Stimulated activated naive B cell treated with anti-CD40 and anti-IgM and Interleukin-4, amounts not matched to agents 10 μg/mL and 1 μg/mL and 100 μg/mL, for 72 hours (primary cell): ENCODE data around the gene CTNNA1.
A peak's percentile ranks its signal among the peaks of the same experiment; 100 is the strongest.
"Not testable (repeated sequence)": the region's sequence is repeated elsewhere in the genome, so short reads cannot be mapped to it uniquely, and the experiment has no call there.

Source experiments
- ATAC-seq, 2 donors: fragments of 150-1000 bp; cut with Tn5 transposase; replicated peaks; 2 replicates each; pipeline ENCODE4 v1.10.0; 2021; ENCODE audit warnings: moderate library complexity in 1 of 2
- DNase-seq: peaks from one replicate; pipeline ENCODE4 v3.0.0; 2021
- H3K27ac Mint-ChIP-seq: one replicate; pipeline ENCODE4 v1.8.0; 2022; ENCODE audit warnings: mild to moderate bottlenecking, mixed read lengths
- H3K27me3 Mint-ChIP-seq, 2 donors: one replicate each; pipeline ENCODE4 v1.8.0; 2022; ENCODE audit warnings: mixed read lengths in 2 of 2
- H3K36me3 Mint-ChIP-seq, 2 donors: one replicate each; pipeline ENCODE4 v1.8.0; 2022; ENCODE audit warnings: mixed read lengths in 2 of 2, mild to moderate bottlenecking in 1 of 2
- H3K4me1 Mint-ChIP-seq, 2 donors: one replicate each; pipeline ENCODE4 v1.8.0; 2022; ENCODE audit warnings: mixed read lengths in 2 of 2, mild to moderate bottlenecking in 1 of 2
- H3K4me3 Mint-ChIP-seq, 2 donors: one replicate each; pipeline ENCODE4 v1.8.0; 2022; ENCODE audit warnings: mild to moderate bottlenecking in 2 of 2, mixed read lengths in 2 of 2, moderate library complexity in 1 of 2
- H3K9me3 Mint-ChIP-seq, 2 donors: one replicate each; pipeline ENCODE4 v1.8.0; 2022; ENCODE audit warnings: mixed read lengths in 2 of 2, mild to moderate bottlenecking in 1 of 2

CTNNA1 gene

DNA sequence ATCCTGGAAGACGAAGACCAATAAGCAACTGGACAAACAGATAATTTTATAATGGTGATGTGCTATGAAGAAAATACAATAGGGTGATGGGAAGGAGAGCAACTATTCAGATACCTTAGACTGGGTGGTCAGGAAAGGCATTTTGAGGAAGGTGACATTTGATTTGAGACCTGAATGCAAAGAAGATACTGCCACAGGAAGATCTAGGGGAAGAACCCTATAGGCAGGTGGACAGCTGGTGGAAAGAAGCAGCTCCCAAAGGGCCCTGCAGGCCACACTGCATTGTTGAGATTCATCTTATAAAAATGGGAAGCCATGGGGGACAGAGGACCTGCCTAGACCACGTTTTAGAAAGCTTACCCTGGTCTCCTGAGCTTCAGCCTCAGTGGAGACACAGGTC, 19.7 kb upstream of the CTNNA1 start:
- DNase-seq (no peak), ATAC-seq (peak; percentile 74 to 81)
- H3K4me3 Mint-ChIP-seq = peak overlapping the region in 1 of 2 donors; percentile 29
- H3K9me3 Mint-ChIP-seq = peaks cover 3 to 4% of the 10 kb centered on the region in 2 donors
- peaks cover 7 to 8% of the 10 kb centered on the region in 2 donors for H3K27me3 Mint-ChIP-seq
- no peak overlapping the region for H3K27ac Mint-ChIP-seq
- peaks cover 0 to 4% of the 10 kb centered on the region in 2 donors for H3K36me3 Mint-ChIP-seq
- peaks cover 11 to 26% of the 10 kb centered on the region in 2 donors for H3K4me1 Mint-ChIP-seq

DNA sequence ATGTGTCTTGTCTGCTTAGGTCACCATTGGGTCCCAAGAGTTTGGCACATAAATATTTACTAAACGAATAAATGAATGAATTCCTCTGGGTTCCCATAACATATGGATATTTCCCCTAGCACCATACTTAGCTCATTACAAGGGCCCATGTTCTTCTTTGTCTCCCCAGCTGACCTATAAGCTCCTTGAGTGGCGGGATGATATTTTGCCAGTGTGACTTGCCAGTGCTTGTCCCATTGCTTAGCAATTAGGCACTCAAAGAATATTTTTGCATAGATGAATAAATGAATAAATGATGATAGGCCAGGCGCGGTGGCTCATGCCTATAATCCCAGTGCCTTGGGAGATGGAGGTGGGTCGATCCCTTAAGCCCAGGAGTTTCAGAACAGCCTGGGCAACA, 16.9 kb upstream of the CTNNA1 start:
- Mint-ChIP-seq H3K27me3 (peaks cover 5 to 13% of the 10 kb centered on the region in 2 donors), H3K36me3 (peaks cover 0 to 4% of the 10 kb centered on the region in 2 donors), H3K4me3 (no peak overlapping the region), H3K27ac (no peak overlapping the region), H3K9me3 (peaks cover 3 to 4% of the 10 kb centered on the region in 2 donors), H3K4me1 (peaks cover 15 to 43% of the 10 kb centered on the region in 2 donors)
- no peak for DNase-seq
- no peak for ATAC-seq

DNA sequence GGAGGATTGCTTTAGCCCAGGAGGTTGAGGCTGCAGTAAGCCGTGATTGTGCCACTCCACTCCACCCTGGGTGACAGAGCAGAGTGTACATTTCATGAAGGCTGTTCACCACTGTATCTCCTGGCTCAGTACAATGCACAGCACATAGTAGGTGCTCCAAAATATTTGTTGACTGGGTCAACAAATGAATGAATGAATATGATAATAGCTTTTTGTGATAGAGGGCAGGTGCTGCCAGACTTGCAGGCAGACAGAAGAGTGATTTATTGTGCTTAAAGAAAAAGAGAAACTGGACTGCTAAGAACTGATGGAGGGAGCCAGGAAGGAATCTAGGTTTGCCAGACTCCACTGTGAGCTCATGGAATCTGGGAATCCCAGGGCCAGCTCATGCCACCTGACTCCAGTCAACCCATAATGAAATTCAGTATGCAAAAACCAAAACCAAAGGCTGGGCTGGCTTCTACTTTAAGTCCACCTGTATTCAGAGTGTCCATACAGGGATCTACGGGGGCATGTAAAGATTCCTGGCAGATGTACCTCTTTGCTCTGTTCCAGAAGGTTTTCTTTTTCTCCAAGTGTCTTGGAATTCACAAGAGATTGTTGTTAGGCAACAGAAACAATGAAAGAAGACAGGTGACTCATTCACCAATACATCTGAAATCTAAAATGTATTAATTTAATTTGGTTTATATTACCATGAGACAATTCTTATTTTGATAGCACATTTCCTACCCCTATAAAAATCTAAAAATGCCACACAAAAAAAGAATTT, 15.5 kb upstream of the CTNNA1 start:
- ATAC-seq (no peak), DNase-seq (no peak)
- Mint-ChIP-seq H3K36me3 (peaks cover 0 to 4% of the 10 kb centered on the region in 2 donors), H3K4me1 (peaks cover 20 to 56% of the 10 kb centered on the region in 2 donors), H3K27ac (peak overlapping the region; percentile 88), H3K4me3 (no peak overlapping the region), H3K9me3 (peaks cover 3 to 4% of the 10 kb centered on the region in 2 donors), H3K27me3 (peaks cover 5 to 13% of the 10 kb centered on the region in 2 donors)

DNA sequence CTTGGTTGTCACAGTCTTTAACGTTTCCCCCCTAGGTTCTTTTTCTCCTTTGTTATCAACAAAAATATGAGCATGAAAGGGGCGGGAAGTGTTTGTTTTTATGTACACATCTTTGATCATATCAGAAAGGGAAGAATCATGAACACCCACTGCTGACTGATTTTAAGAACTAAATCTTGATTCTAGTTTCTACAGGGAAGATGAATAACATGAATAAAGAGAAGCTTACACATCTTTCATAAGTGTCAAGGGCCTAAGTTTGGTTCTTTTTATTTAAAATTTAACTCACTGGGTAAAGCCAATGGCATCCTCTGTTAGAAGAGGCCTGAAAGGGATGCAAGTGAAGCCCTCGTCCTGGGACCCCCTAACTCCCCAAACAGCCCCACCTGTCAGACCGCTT, 14.8 kb upstream of the CTNNA1 start:
- H3K4me1 Mint-ChIP-seq = peaks cover 17 to 53% of the 10 kb centered on the region in 2 donors
- H3K4me3 Mint-ChIP-seq = no peak overlapping the region
- H3K36me3 Mint-ChIP-seq = peaks cover 0 to 4% of the 10 kb centered on the region in 2 donors
- DNase-seq (no peak), ATAC-seq (no peak)
- H3K27me3 Mint-ChIP-seq = peaks cover 5 to 13% of the 10 kb centered on the region in 2 donors
- peak overlapping the region; percentile 88 for H3K27ac Mint-ChIP-seq
- peaks cover 3 to 4% of the 10 kb centered on the region in 2 donors for H3K9me3 Mint-ChIP-seq

DNA sequence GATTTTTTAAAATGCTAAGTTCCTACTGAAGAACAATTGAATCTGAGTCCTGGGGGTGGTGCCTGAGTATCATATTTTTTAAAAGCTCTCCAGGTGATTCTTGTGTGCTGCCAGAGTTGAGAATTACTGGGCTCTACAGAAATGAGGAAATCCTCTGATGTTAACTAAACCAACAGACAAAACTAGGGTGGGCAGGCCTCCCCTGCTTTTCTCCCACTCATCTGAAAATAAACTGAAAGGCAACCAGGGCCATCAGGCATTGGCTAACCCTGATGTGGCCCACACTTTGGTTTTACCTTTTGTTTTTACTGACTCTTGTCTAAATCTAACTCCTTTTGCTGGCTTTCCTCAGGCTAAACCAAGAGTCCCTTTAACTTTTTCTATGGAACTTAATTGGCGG, 13.3 kb upstream of the CTNNA1 start:
- Mint-ChIP-seq H3K4me1 (peaks cover 15 to 45% of the 10 kb centered on the region in 2 donors), H3K4me3 (no peak overlapping the region), H3K9me3 (peaks cover 3 to 4% of the 10 kb centered on the region in 2 donors), H3K27ac (no peak overlapping the region), H3K36me3 (peaks cover 0 to 4% of the 10 kb centered on the region in 2 donors), H3K27me3 (peaks cover 5 to 13% of the 10 kb centered on the region in 2 donors)
- no peak for ATAC-seq
- no peak for DNase-seq

DNA sequence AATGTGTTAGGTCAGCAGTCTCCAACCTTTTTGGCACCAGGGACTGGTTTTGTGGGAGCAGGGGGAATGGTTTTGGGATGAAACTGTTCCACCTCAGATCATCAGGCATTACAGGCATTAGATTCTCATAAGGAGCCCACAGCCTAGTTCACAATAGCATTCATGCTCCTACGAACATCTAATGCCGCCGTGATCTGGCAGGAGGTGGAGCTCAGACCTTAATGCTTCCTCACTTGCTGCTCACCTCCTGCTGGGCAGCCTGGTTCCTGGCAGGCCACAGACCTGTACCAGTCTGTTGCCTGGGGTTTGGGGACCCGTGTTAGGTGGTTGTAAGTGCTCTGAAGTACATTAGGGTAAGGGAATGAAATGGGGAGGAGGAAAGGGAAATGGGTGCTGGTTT, 9.7 kb upstream of the CTNNA1 start:
- H3K9me3 Mint-ChIP-seq = peaks cover 0 to 1% of the 10 kb centered on the region in 2 donors
- H3K27ac Mint-ChIP-seq = no peak overlapping the region
- no peak for DNase-seq
- no peaks in the 10 kb centered on the region for H3K36me3 Mint-ChIP-seq
- ATAC-seq = no peak
- H3K4me3 Mint-ChIP-seq = no peak overlapping the region
- peaks cover 0 to 5% of the 10 kb centered on the region in 2 donors for H3K27me3 Mint-ChIP-seq
- peaks cover 13 to 37% of the 10 kb centered on the region in 2 donors for H3K4me1 Mint-ChIP-seq

DNA sequence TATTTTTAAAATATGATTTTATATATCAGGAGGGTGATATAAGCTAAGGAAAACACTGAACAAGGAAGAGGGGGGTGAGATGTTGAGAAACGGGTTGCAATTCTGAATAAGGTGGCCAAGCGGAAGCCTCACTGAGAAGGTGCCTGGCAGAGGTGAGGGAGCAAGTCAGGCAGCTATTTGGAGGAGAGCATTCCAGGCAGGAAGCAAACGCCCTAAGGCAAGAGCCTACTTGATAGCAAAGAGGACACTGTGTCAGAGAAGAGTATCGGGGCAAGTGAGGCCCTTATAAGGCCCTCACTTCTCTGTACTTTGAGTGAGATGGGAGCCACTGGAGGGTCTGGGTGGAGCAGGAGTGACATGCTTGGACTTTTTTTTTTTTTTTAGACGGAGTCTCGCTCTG, 8.0 kb upstream of the CTNNA1 start:
- Mint-ChIP-seq H3K36me3 (no peaks in the 10 kb centered on the region), H3K4me3 (no peak overlapping the region), H3K27ac (no peak overlapping the region), H3K4me1 (peaks cover 14 to 33% of the 10 kb centered on the region in 2 donors), H3K27me3 (no peaks in the 10 kb centered on the region), H3K9me3 (peaks cover 0 to 1% of the 10 kb centered on the region in 2 donors)
- no peak for ATAC-seq
- no peak for DNase-seq

DNA sequence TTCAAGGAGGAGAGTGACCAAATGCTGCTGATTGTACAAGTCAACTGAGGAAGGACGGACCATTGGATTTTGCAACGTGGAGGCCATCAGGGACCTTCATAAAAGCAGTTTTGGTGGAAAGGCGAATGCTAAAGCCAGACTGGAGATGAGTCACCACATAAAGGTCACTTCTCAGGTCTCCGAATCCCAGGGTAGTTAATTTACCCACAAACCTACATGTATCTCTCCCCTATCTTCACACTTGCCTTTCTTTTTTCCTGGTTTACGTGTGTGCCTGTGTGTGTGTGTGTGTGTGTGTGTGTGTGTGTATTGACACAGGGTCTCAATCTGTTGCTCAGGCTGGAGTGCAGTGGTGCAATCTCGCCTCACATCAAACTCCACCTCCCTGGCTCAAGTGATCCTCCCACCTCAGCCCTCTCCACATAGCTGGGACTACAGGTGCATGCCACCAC, 4.6 kb upstream of the CTNNA1 start:
- Mint-ChIP-seq H3K27ac (no peak overlapping the region), H3K36me3 (no peaks in the 10 kb centered on the region), H3K9me3 (peaks cover 0 to 1% of the 10 kb centered on the region in 2 donors), H3K4me3 (no peak overlapping the region), H3K4me1 (peaks cover 4 to 20% of the 10 kb centered on the region in 2 donors), H3K27me3 (no peaks in the 10 kb centered on the region)
- no peak for ATAC-seq
- DNase-seq = no peak

DNA sequence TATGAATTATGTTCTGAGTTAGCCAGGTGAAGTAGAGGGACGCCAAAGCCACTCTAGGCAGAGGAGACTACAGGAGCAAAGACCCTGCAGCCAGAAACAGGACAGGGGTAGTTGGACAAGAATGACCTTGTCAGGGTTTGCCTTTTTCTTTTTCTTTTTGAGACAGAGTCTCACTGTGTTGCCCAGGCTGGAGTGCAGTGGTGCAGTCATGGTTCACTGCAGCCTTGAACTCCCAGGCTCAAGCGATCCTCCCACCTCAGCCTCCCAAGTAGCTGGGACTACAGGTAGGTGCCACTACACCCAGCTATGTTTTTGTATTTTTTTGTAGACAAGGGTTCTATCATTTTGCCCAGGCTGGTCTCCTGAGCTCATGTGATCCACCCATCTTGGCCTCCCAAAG, 1.9 kb upstream of the CTNNA1 start:
- DNase-seq, H3K27me3 Mint-ChIP-seq, H3K4me3 Mint-ChIP-seq, ATAC-seq, H3K27ac Mint-ChIP-seq, H3K9me3 Mint-ChIP-seq: not testable (repeated sequence)
- H3K4me1 Mint-ChIP-seq = peaks cover 19 to 41% of the 10 kb centered on the region in 2 donors
- H3K36me3 Mint-ChIP-seq = peaks cover 12 to 18% of the 10 kb centered on the region in 2 donors

DNA sequence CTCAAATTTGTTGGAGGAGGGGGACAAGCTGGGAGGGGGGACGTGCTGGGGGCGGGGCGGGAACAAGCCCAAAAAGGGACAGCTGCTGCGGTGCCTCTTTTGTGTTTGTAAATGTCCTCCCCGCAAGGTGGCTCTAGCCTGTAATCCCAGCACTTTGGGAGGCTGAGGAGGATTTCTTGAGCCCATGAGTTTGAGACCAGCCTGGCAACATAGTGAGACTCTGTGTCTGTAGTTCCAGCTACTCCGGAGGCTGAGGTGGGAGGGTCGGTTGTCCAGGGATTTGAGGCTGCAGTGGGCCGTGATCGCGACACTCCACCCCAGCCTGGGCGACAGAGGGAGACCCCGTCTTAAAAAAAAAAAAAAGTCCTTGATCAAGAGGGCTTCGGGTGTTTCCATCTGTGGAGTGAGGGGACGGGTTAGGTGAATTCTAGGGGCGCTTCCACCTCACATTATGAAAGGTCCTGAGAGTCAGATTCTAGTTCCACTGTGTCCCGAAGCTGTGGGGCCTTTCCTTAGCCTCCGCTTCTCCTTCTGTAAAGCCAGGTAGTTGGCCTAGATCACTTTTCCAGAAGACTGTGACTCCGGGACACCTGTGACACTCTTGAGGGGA, 779 bp upstream of the CTNNA1 start:
- H3K27me3 Mint-ChIP-seq = no peaks in the 10 kb centered on the region
- DNase-seq (no peak), ATAC-seq (no peak)
- H3K4me3 Mint-ChIP-seq = peak overlapping the region; percentile 78 to 83
- peak overlapping the region; percentile 56 for H3K27ac Mint-ChIP-seq
- H3K4me1 Mint-ChIP-seq = peaks cover 26 to 51% of the 10 kb centered on the region in 2 donors
- peaks cover under 1 to 5% of the 10 kb centered on the region in 2 donors for H3K9me3 Mint-ChIP-seq
- peaks cover 21 to 29% of the 10 kb centered on the region in 2 donors for H3K36me3 Mint-ChIP-seq

DNA sequence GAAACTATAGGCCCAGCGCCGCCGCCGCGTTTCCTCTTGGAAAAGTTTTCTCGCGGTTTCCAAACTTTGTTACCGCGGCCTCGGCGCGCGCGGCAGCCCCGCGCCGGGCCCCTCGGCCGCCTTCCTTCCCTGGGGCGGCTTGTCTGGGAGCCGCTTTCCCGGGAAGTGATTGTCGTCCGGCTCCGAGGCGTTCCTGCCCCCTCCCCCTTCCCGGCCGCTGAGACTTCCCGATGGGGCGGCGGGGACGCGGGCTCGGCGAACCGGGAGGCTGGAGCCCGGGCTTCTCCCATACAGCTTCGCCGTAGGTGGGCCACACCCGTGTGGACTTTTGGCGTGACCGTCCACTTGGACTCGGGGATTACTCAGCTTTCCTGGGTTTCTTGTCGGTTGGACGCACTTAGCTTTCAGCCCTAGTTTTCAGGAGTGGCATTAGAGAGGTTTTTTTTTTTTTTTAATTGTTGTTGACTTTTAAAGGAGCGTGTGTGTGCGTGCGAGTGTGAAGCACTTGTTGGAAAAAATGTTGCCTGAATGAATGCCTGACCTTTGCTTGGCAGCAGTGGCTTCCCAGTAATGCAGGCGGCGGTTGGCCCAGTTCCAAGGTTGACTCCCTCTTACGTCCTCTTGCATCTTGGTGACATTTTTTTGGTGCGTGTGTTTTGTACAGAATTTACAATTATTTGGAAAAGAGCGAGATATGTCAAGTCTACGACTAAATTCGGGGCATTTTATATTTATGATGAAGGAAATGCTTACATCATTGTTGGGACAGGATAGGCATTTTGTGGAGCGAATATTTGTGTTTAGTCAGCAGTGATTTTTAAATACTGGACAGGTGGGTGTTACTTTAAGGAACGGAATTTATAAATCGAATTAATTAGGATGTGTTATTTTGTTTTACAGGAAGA, 821 bp downstream of the CTNNA1 start:
- ATAC-seq = peak; percentile 50 to 59
- no peaks in the 10 kb centered on the region for H3K27me3 Mint-ChIP-seq
- peaks cover 35 to 44% of the 10 kb centered on the region in 2 donors for H3K36me3 Mint-ChIP-seq
- H3K27ac Mint-ChIP-seq = peak overlapping the region; percentile 81
- peaks cover 27 to 43% of the 10 kb centered on the region in 2 donors for H3K4me1 Mint-ChIP-seq
- DNase-seq = peak; percentile 73
- peaks cover 5 to 10% of the 10 kb centered on the region in 2 donors for H3K9me3 Mint-ChIP-seq
- peak overlapping the region; percentile 83 to 86 for H3K4me3 Mint-ChIP-seq

DNA sequence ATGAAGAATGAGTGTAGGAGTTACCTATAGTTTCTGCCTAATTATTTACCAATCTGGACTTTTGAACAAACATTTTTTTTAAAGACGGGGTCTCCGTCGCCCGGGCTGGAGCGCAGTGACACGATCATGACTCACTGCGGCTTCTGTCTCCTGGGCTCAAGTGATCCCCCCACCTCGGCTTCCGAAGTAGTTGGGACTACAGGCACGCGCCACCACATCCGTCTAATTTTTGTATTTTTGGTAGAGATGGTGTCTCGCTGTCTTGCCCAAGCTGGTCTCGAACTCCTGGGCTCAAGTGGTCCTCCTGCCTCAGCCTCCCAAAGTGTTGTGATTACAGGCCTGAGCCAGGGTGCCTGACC, 1.5 kb downstream of the CTNNA1 start:
- peaks cover 5 to 10% of the 10 kb centered on the region in 2 donors for H3K9me3 Mint-ChIP-seq
- H3K4me3 Mint-ChIP-seq = peak overlapping the region; percentile 83 to 86
- peak overlapping the region; percentile 81 for H3K27ac Mint-ChIP-seq
- ATAC-seq (no peak), DNase-seq (no peak)
- H3K4me1 Mint-ChIP-seq = peaks cover 27 to 43% of the 10 kb centered on the region in 2 donors
- no peaks in the 10 kb centered on the region for H3K27me3 Mint-ChIP-seq
- peaks cover 40 to 50% of the 10 kb centered on the region in 2 donors for H3K36me3 Mint-ChIP-seq

DNA sequence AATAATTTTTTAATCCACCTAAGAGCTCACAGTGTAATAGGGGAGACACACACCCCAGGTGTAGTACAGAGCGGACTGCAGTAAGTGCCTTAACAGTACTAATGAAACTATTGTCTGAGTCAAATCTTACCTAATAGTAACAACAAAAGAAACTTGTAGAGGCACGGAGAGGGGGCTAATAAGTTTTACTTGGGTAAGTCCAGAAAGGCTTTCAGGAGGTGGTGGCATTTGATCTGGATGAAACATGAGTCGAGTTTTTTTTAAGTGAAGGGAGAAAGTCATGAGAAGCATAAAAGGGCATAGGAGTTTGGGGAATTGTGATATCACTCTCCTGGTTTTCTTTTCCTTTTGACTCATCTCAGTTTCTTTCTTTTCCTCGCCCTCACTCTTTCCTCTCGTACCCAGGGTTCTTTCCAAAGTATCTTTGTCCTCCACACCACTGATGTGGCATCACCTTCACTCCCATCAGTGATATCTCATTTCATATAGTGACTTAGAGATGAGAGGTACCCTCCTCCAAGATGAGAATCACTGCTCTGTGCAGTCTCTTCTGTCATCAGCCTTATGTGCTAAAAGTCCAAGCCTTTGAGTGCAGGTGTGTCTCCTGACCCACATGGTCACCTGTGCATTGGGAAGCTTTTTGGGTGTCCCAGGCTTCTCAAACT, 2.0 kb downstream of the CTNNA1 start:
- Mint-ChIP-seq H3K27me3 (no peaks in the 10 kb centered on the region), H3K4me3 (peak overlapping the region; percentile 83 to 86), H3K27ac (peak overlapping the region; percentile 76), H3K36me3 (peaks cover 41 to 51% of the 10 kb centered on the region in 2 donors), H3K9me3 (peaks cover 5 to 10% of the 10 kb centered on the region in 2 donors), H3K4me1 (peaks cover 27 to 43% of the 10 kb centered on the region in 2 donors)
- DNase-seq (no peak), ATAC-seq (peak; percentile 68 to 74)
